Endothelial cell of umbilical vein (primary cell): ENCODE results near the gene ATOH7. TPM values are rescaled to one million over a fixed set of nuclear protein-coding genes. Genes with fewer than 3 reads are reported as not detected.

ENCODE experiments used
- BruUV-seq: library from RNA; stranded (reverse); fragments of 400-500 nt; replicated peaks from 2 replicates; lab custom pipeline; 2021; lab: Mats Ljungman, UMichigan
- CTCF ChIA-PET: fragments of 300-600, 350-600 bp; sonication (Branson Sonifier 250); formaldehyde crosslinking; loops from one replicate; lab custom pipeline; 2021; ENCODE audit warnings: antibody characterized with exemption, inconsistent platforms; lab: Charles Lee
- POLR2A ChIA-PET: fragments of 300-600, 350-600 bp; sonication (Branson Sonifier 250); formaldehyde crosslinking; loops from one replicate; lab custom pipeline; 2021; ENCODE audit warnings: antibody characterized with exemption, inconsistent platforms; lab: Charles Lee
- DNase-seq: peaks from one replicate; pipeline ENCODE4 v3.0.0-alpha.2; 2011; ENCODE audit warnings: low read depth, low spot score
- FAIRE-seq: peaks from 2 replicates; lab custom pipeline; 2011; peaks lifted over from hg19 to GRCh38; lab: Jason Lieb, UNC
- H2AFZ ChIP-seq: 2 replicates; pipeline ENCODE4 v1.6.0; 2012; ENCODE audit warnings: low read depth, low read length, control low read depth, inconsistent platforms
- H3K27ac ChIP-seq: 2 replicates; pipeline ENCODE4 v1.5.1; 2011; ENCODE audit warnings: low read depth, mild to moderate bottlenecking, control low read depth, low read length, moderate library complexity; ENCODE audit not compliant: insufficient read depth
- H3K27me3 ChIP-seq, 2 experiments: 2 replicates each; pipeline versions ENCODE4 v1.6.0 to v1.6.1; 2011; ENCODE audit warnings: low read length in 2 of 2, mixed read lengths in 1 of 2; ENCODE audit not compliant: control insufficient read depth in 2 of 2, insufficient read depth in 2 of 2
- H3K36me3 ChIP-seq, 2 experiments: 2 replicates in 1 of 2; 3 replicates in 1 of 2; pipeline ENCODE4 v1.5.1; 2011; ENCODE audit warnings: low read length in 2 of 2, mild to moderate bottlenecking in 1 of 2, moderate library complexity in 1 of 2; ENCODE audit not compliant: control insufficient read depth in 2 of 2, insufficient read depth in 2 of 2; ENCODE audit errors: extremely low read depth in 1 of 2
- H3K4me1 ChIP-seq: 3 replicates; pipeline ENCODE4 v1.5.1; 2011; ENCODE audit warnings: mild to moderate bottlenecking, low read length; ENCODE audit not compliant: control insufficient read depth, insufficient read depth; ENCODE audit errors: extremely low read depth
- H3K4me2 ChIP-seq: 2 replicates; pipeline ENCODE4 v1.6.1; 2011; ENCODE audit warnings: low read length, control low read depth, mixed read lengths; ENCODE audit not compliant: insufficient read depth
- H3K4me3 ChIP-seq, 3 experiments: fragments of 200-600 bp in 1 of 3; sonication (generic), shearing (Covaris generic) in 1 of 3; replicated peaks in 1 of 3; 2 replicates each; pipeline ENCODE4 v1.5.1; 2011 to 2016; ENCODE audit warnings: control low read depth in 3 of 3, low read length in 3 of 3, mild to moderate bottlenecking in 2 of 3, inconsistent platforms in 1 of 3, low read depth in 1 of 3, moderate library complexity in 1 of 3; ENCODE audit not compliant: insufficient read depth in 1 of 3
- H3K79me2 ChIP-seq: 2 replicates; pipeline ENCODE4 v1.6.0; 2012; ENCODE audit warnings: low read length, inconsistent platforms; ENCODE audit not compliant: control insufficient read depth, insufficient read depth
- H3K9ac ChIP-seq: replicated peaks from 2 replicates; pipeline ENCODE3; 2011; ENCODE audit warnings: low read length, control low read depth; ENCODE audit not compliant: insufficient read depth; ENCODE audit errors: extremely low read depth
- H3K9me1 ChIP-seq: replicated peaks from 3 replicates; pipeline ENCODE4 v1.6.0; 2011; ENCODE audit warnings: mild to moderate bottlenecking, low read length; ENCODE audit not compliant: control insufficient read depth, insufficient read depth; ENCODE audit errors: extremely low read depth
- H3K9me3 ChIP-seq: replicated peaks from 2 replicates; pipeline ENCODE4 v1.5.1; 2012; ENCODE audit warnings: low read length, inconsistent platforms; ENCODE audit not compliant: control insufficient read depth, insufficient read depth
- H4K20me1 ChIP-seq: replicated peaks from 2 replicates; pipeline ENCODE3; 2011; ENCODE audit warnings: mild to moderate bottlenecking, low read length; ENCODE audit not compliant: control insufficient read depth, insufficient read depth; ENCODE audit errors: extremely low read depth
- CTCF ChIP-seq, 2 donors: IDR thresholded peaks; 1 replicate in 1 of 2; 2 replicates in 1 of 2; pipeline ENCODE4 v1.5.1; 2011; ENCODE audit warnings: low read length in 2 of 2, mild to moderate bottlenecking in 2 of 2, moderate library complexity in 2 of 2, control low read depth in 1 of 2, inconsistent platforms in 1 of 2, low read depth in 1 of 2; ENCODE audit not compliant: insufficient read depth in 1 of 2; ENCODE audit errors: extremely low read depth in 1 of 2
- EZH2 ChIP-seq: IDR thresholded peaks from 2 replicates; pipeline ENCODE4 v1.6.1; 2012; ENCODE audit warnings: borderline replicate concordance, low read depth, mild to moderate bottlenecking, moderate library complexity, low read length, inconsistent platforms; ENCODE audit not compliant: severe bottlenecking
- FOS ChIP-seq: IDR thresholded peaks from 2 replicates; pipeline ENCODE4 v1.6.1; 2011; ENCODE audit warnings: mild to moderate bottlenecking, low read length, moderate library complexity, borderline replicate concordance; ENCODE audit not compliant: insufficient read depth
- GATA2 ChIP-seq: IDR thresholded peaks from 2 replicates; pipeline ENCODE4 v1.7.0; 2011; ENCODE audit warnings: low read depth, mild to moderate bottlenecking, moderate library complexity, mixed read lengths, low read length; ENCODE audit not compliant: insufficient read length, insufficient read depth
- JUN ChIP-seq: IDR thresholded peaks from 2 replicates; pipeline ENCODE4 v1.6.1; 2011; ENCODE audit warnings: borderline replicate concordance, low read depth; ENCODE audit not compliant: insufficient read length, insufficient read depth
- MAX ChIP-seq: IDR thresholded peaks from 2 replicates; pipeline ENCODE4 v1.6.1; 2011; ENCODE audit not compliant: insufficient read depth, insufficient read length
- MYC ChIP-seq: IDR thresholded peaks from one replicate; pipeline ENCODE4 v1.6.1; 2011; ENCODE audit warnings: mild to moderate bottlenecking, low read depth, low read length
- POLR2A ChIP-seq: IDR thresholded peaks from 2 replicates; pipeline ENCODE4 v1.6.1; 2012; ENCODE audit warnings: low read depth, mild to moderate bottlenecking, control low read depth, low read length
- POLR2AphosphoS5 ChIP-seq: IDR thresholded peaks from 2 replicates; pipeline ENCODE4 v1.6.1; 2012; ENCODE audit warnings: low read depth, mild to moderate bottlenecking, control low read depth, low read length, moderate library complexity; ENCODE audit not compliant: insufficient read depth
- dilution Hi-C: fragments of 300-500 bp; cut with MboI; formaldehyde crosslinking; loops from one replicate; pipeline ENCODE4 v1.15.0; 2019; ENCODE audit warnings: low sequenced_read_pairs; ENCODE audit not compliant: extremely low pct_ligation_motif_present
- intact Hi-C: fragments of 100-400 bp; cut with micrococcal nuclease; formaldehyde crosslinking; loops from one replicate; pipeline ENCODE4 v1.10.0; 2022
- polyA plus RNA-seq, 4 experiments: library from polyadenylated mRNA; depleted of rRNA in 3 of 4; stranded (reverse) in 3 of 4; unstranded in 1 of 4; fragments of >200 nt; gene quantifications; 2 replicates each; pipeline versions ENCODE4 v1.2.1 to v1.2.3, GENCODE V29; 2011 to 2012; ENCODE audit warnings: missing spikeins in 1 of 4
- total RNA-seq: library from RNA; stranded (reverse); gene quantifications from 2 replicates; pipeline ENCODE4 v1.2.3, GENCODE V29; 2021

ATOH7 gene
- total and polyA plus RNA-seq, 2 donors (not counting 3 experiments of a cell fraction or from before 2014, with no cell fraction given) = not detected

- TF ChIP-seq JUN = no peak
- TF ChIP-seq MYC = no peak
- TF ChIP-seq FOS = no peak
- TF ChIP-seq POLR2A = no peak
- no peak for TF ChIP-seq EZH2
- no peak for TF ChIP-seq MAX
- no peak for TF ChIP-seq CTCF (IDR thresholded peaks at IDR 0.05; ENCODE audit: extremely low read depth in 1 of 2, insufficient read depth in 1 of 2, low read depth in 1 of 2, low read length in 2 of 2)
- TF ChIP-seq POLR2AphosphoS5 = no peak
- no peak for TF ChIP-seq GATA2
- intact Hi-C loops (no loop called here), dilution Hi-C loops (no loop called here)
- H3K27ac ChIP-seq = no peak overlapping the region
- peaks cover 11% of the 10 kb centered on the region for H3K4me1 ChIP-seq
- no peaks in the 10 kb centered on the region for H3K9me3 ChIP-seq
- no peak overlapping the region for H3K9ac ChIP-seq
- no peaks in the 10 kb centered on the region for H3K79me2 ChIP-seq
- H2AFZ ChIP-seq = no peak overlapping the region
- H3K9me1 ChIP-seq = no peaks in the 10 kb centered on the region
- DNase-seq = no peak
- CTCF ChIA-PET = interaction anchor here (1.3 to 2.7 kb wide), 2 partner anchors 23 to 66 kb away, joined by 3 to 15 read pairs; no protein-coding TSS in a partner anchor
- no TSS peak for BruUV-seq
- H4K20me1 ChIP-seq = no peaks in the 10 kb centered on the region
- no peak for FAIRE-seq
- H3K27me3 ChIP-seq = peaks cover 18 to 23% of the 10 kb centered on the region in 2 experiments
- POLR2A ChIA-PET = no interaction called here
- H3K36me3 ChIP-seq = no peaks in the 10 kb centered on the region
- no peak overlapping the region for H3K4me3 ChIP-seq
- no peak overlapping the region for H3K4me2 ChIP-seq
Observed at GRCh38 chr10:68235581-68235980, 3.7 kb upstream of the ATOH7 start.
